Measurements from ENCODE around the gene SLC35E4. TPM values are rescaled to one million over a fixed set of nuclear protein-coding genes. Genes with fewer than 3 reads are reported as not detected.

Gene SLC35E4
- total and polyA plus RNA-seq, 2 experiments from 2014 or later = 1.4 to 5.5 TPM

DNA sequence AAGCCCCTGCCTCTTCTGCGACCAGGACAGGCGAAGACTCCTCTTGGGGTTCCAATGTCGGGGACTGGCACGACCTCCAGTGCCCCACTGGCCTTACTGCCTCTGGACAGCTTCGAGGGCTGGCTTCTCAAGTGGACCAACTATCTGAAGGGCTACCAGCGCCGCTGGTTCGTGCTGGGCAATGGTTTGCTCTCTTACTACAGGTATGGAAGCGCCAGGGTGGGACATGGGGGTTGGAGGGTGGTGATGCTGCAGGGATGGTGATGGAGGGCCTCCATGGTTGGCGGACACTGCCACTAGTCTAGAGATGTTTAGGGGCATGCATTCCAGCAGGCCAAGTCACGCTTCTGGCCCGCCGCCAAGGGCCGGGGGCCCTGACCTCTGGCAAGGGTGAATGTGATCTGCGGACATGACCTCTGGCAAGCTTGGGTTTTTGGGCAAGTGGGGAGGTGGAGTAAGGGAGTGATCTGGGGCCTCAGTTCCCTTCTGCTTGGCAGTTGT lies 59.8 kb downstream of the SLC35E4 start:
- Histone ChIP-seq H3K27me3 (peaks cover 3% of the 10 kb centered on the region), H3K79me2 (no peaks in the 10 kb centered on the region), H3K27ac (no peak overlapping the region), H3K9me2 (replicated peaks; ENCODE audit: insufficient read depth) (no peaks in the 10 kb centered on the region), H3K4me1 (ENCODE audit: insufficient read depth) (peaks cover 7% of the 10 kb centered on the region), H3K4me3 (peak overlapping the region; percentile 87), H2AFZ (peak overlapping the region; percentile 100), H3K4me2 (peak overlapping the region; percentile 99), H3K9me3 (ENCODE audit: low read depth) (no peaks in the 10 kb centered on the region), H3K36me3 (replicated peaks; ENCODE audit: insufficient read depth, low read depth) (no peaks in the 10 kb centered on the region), H4K20me1 (ENCODE audit: insufficient read depth, poor library complexity, severe bottlenecking) (no peaks in the 10 kb centered on the region)
- TF ChIP-seq EZH2phosphoT487 (IDR thresholded peaks at IDR 0.05; ENCODE audit: low read depth, severe bottlenecking, unreplicated experiment) (no peak), EZH2 (IDR thresholded peaks at IDR 0.05; ENCODE audit: borderline replicate concordance) (no peak)
- TF ChIP-seq, protein P1, sequence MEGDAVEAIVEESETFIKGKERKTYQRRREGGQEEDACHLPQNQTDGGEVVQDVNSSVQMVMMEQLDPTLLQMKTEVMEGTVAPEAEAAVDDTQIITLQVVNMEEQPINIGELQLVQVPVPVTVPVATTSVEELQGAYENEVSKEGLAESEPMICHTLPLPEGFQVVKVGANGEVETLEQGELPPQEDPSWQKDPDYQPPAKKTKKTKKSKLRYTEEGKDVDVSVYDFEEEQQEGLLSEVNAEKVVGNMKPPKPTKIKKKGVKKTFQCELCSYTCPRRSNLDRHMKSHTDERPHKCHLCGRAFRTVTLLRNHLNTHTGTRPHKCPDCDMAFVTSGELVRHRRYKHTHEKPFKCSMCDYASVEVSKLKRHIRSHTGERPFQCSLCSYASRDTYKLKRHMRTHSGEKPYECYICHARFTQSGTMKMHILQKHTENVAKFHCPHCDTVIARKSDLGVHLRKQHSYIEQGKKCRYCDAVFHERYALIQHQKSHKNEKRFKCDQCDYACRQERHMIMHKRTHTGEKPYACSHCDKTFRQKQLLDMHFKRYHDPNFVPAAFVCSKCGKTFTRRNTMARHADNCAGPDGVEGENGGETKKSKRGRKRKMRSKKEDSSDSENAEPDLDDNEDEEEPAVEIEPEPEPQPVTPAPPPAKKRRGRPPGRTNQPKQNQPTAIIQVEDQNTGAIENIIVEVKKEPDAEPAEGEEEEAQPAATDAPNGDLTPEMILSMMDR (IDR thresholded peaks at IDR 0.05; ENCODE audit: poor library complexity) = no peak
- 67% methylated on average over 15 of the region's 15 CpGs for WGBS (ENCODE audit: low lambda C conversion rate, missing lambda C conversion rate)
- DNase-seq (ENCODE audit: low spot score) = no peak

DNA sequence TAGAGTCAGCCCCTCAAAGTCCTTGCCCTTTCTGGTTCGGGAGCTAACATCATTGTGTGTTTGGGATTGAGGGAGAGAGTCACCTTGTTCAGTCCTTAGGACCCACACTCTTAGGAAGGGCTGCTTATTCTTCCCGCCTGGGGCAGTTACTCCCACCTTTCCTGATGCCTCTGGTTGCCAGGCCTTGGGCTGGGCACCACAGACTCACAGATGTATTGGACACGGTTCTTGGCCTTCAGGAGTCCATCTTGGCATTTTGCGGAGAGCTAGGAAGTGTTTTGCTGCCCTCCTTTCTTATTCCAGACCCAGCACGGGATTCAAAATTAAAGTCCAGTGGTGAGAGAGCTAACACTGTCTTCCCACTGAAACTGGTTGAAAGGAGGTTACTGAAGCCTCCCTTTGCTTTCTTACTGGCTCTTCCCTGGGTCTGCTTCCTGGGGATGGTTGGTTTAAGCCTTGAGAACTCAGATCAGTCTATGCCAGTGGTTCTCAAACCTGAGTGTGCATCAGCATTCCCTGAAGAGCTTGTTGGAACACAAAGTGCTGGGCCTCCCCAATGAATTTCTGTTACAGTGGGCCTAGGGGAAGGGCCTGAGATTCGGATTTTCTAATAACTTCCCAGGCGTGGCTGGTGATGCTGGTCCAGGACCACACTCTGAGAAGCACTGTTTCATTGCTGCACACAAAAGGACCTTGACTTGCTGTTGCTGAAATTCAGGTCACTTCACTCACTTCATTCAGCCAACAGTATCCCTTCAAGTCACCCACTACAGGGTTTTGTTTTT lies 60.5 kb downstream of the SLC35E4 start:
- H3K36me3 ChIP-seq (replicated peaks; ENCODE audit: insufficient read depth, low read depth) = no peaks in the 10 kb centered on the region
- H3K27me3 ChIP-seq = peaks cover 3% of the 10 kb centered on the region
- no peak overlapping the region for H2AFZ ChIP-seq
- H4K20me1 ChIP-seq (ENCODE audit: insufficient read depth, poor library complexity, severe bottlenecking) = no peaks in the 10 kb centered on the region
- TF ChIP-seq EZH2phosphoT487 (IDR thresholded peaks at IDR 0.05; ENCODE audit: low read depth, severe bottlenecking, unreplicated experiment) = no peak
- TF ChIP-seq, protein P1 (IDR thresholded peaks at IDR 0.05; ENCODE audit: poor library complexity) = no peak
- no peak for TF ChIP-seq EZH2 (IDR thresholded peaks at IDR 0.05; ENCODE audit: borderline replicate concordance)
- H3K4me3 ChIP-seq = no peak overlapping the region
- H3K79me2 ChIP-seq = no peaks in the 10 kb centered on the region
- H3K9me2 ChIP-seq (replicated peaks; ENCODE audit: insufficient read depth) = no peaks in the 10 kb centered on the region
- WGBS (ENCODE audit: low lambda C conversion rate, missing lambda C conversion rate) = 93% methylated on average over 7 of the region's 7 CpGs
- H3K9me3 ChIP-seq (ENCODE audit: low read depth) = no peaks in the 10 kb centered on the region
- H3K4me1 ChIP-seq (ENCODE audit: insufficient read depth) = peaks cover 7% of the 10 kb centered on the region
- H3K27ac ChIP-seq = no peak overlapping the region
- peak overlapping the region; percentile 99 for H3K4me2 ChIP-seq
- no peak for DNase-seq (ENCODE audit: low spot score)

Other genes starting within 250 kb of the SLC35E4 start
- 12.6 and 18.1 TPM in 2 replicates for gene RNF215, start 248.4 kb upstream of the SLC35E4 start, total RNA-seq
- gene RNF215, start 248.4 kb upstream of the SLC35E4 start, polyA plus RNA-seq = 7.2 and 10.4 TPM in 2 replicates
- 3.9 and 9.9 TPM in 2 replicates for gene SEC14L2, start 238.8 kb upstream of the SLC35E4 start, total RNA-seq
- 9.0 and 10.9 TPM in 2 replicates for gene SEC14L2, start 238.8 kb upstream of the SLC35E4 start, polyA plus RNA-seq
- 10.3 and 16.3 TPM in 2 replicates for gene MTFP1, start 210.0 kb upstream of the SLC35E4 start, total RNA-seq
- gene MTFP1, start 210.0 kb upstream of the SLC35E4 start, polyA plus RNA-seq = 22.3 and 24.3 TPM in 2 replicates
- not detected in 2 replicates for gene SEC14L3, start 163.8 kb upstream of the SLC35E4 start, total RNA-seq
- gene SEC14L3, start 163.8 kb upstream of the SLC35E4 start, polyA plus RNA-seq = not detected in 2 replicates
- gene SEC14L4, start 130.1 kb upstream of the SLC35E4 start, total RNA-seq = not detected in 2 replicates
- not detected in 2 replicates for gene SEC14L4, start 130.1 kb upstream of the SLC35E4 start, polyA plus RNA-seq
- gene SEC14L6, start 89.0 kb upstream of the SLC35E4 start, total RNA-seq = 0.07 and 0.36 TPM in 2 replicates
- 0.39 TPM in 1 of 2 replicates, not detected in the other for gene SEC14L6, start 89.0 kb upstream of the SLC35E4 start, polyA plus RNA-seq
- 11.4 and 13.0 TPM in 2 replicates for gene GAL3ST1, start 61.1 kb upstream of the SLC35E4 start, total RNA-seq
- gene GAL3ST1, start 61.1 kb upstream of the SLC35E4 start, polyA plus RNA-seq = 17.1 and 25.5 TPM in 2 replicates
- gene PES1, start 43.9 kb upstream of the SLC35E4 start, total RNA-seq = 42.4 and 45.8 TPM in 2 replicates
- 54.7 and 59.5 TPM in 2 replicates for gene PES1, start 43.9 kb upstream of the SLC35E4 start, polyA plus RNA-seq
- 26.2 and 28.8 TPM in 2 replicates for gene TCN2, start 28.6 kb upstream of the SLC35E4 start, total RNA-seq
- 35.5 and 39.3 TPM in 2 replicates for gene TCN2, start 28.6 kb upstream of the SLC35E4 start, polyA plus RNA-seq
- gene DUSP18, start 32.1 kb downstream of the SLC35E4 start, total RNA-seq = 7.7 and 10.4 TPM in 2 replicates
- gene DUSP18, start 32.1 kb downstream of the SLC35E4 start, polyA plus RNA-seq = 7.9 and 11.2 TPM in 2 replicates
- gene OSBP2, start 59.1 kb downstream of the SLC35E4 start, total RNA-seq = 18.8 and 23.0 TPM in 2 replicates
- 22.4 and 25.5 TPM in 2 replicates for gene OSBP2, start 59.1 kb downstream of the SLC35E4 start, polyA plus RNA-seq

All from hepatocyte (in vitro differentiated cells).